Islet precursor cell (in vitro differentiated cells): ENCODE results near the gene MAN2C1.
"Not testable (repeated sequence)": the region's sequence is repeated elsewhere in the genome, so short reads cannot be mapped to it uniquely, and the experiment has no call there.

ENCODE experiments used
- DNase-seq: peaks from one replicate; pipeline ENCODE4 v3.0.0-alpha.2; 2018

MAN2C1 gene

DNA sequence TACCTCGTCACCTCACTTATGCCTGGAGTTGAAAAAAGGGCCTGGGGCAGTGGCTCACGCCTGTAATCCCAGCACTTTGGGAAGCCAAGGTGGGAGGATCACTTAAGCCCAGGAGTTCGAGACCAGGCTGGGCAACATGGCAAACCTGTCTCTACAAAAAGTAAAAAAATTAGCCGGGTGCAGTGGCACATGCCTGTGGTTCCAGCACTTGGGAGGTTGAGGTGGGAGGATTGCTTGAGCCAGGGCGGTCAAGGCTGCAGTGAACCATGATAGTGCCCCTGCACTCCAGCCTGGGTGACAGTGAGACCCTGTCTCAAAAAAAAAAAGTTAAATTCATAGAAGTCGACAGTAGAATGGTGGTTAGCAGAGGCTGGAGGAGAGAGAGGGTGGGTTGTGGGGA lies 26.2 kb downstream of the MAN2C1 start:
- peak; percentile 54 for DNase-seq

DNA sequence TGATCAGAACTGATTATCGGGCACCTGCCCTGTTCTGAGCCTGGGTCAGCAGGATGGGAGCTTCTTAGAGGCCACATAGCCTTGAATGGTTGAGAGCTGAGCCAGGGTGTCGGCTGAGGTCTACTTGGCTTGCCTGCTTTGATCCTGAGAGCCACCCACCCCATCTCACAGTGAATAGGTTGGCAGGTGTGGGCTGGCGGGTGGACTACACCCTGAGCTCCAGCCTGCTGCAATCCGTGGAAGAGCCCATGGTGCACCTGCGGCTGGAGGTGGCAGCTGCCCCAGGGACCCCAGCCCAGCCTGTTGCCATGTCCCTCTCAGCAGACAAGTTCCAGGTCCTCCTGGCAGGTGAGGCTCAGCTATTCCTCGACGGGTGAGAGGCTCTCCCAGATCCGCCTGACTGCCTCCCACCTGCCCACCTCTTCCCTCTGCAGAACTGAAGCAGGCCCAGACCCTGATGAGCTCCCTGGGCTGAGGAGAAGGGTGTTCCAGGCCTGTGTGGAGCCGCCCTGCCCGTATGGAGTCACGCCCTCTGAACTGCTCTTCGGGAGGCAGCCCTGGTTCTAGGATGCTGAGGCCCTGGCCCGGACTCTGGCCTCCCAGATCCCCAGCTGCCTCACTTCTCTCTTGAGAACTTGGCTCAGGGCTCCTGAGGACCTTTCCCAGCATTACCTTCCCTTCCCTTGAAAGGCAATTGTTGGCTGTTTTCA lies 28.7 kb downstream of the MAN2C1 start:
- DNase-seq: no peak

DNA sequence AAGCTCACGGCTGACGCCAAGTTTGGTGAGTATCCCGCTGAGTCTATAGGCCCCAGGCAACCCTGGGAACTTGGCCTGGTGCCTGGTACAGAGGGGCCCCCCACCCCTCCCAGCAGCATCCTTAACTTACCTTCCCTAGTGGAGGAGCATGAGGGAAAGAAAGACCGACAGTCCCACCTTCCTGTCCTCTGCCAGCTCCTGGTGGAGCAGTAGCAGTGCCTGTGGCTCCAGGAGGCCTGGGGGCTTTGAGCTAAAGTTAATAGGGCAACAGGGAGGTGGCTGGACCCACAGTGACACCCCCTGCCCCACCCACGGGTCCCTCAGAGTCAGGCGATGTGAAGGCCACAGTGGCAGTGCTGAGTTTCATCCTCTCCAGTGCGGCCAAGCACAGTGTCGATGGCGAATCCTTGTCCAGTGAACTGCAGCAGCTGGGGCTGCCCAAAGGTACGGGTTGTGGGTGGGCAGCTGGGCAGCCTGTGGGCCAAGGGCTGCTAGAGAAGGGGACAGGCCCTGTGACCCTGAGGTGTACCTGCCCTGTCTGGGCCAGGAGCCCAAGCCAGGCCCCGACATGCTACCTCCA lies 29.7 kb downstream of the MAN2C1 start:
- DNase-seq: no peak

DNA sequence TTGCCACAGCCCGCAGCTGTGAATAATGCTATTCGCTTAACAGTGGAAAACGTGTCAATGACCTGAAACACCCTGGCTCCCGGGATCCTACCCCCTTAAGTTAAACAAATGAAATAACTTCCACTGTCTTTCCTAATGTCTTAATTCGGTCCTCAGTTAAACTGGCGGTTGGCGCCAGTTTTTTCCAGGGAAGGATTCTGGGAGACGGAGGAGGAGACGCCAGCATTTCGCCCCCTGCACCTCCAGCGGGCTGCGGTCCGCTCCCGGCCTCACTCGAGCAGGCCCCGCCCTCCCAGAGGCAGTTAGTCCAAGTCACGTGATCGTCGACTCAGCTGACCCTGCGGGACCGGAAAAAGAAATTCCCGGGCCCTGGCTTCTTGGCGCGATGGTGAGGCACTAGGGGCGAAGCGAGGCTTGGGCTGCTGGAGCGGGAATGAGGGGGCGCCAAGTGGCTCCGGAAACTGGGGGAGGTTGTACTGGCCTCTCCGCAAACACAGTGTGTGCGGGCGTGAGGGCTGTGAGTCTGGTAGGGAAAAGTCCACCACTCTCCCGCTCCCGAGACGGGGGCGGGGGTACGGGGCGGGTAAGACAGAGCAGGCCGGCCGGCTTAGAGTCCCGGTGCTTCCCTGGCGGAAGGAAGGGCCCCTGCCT lies 32.6 kb downstream of the MAN2C1 start, which contains the start of gene COMMD4:
COMMD4 (plus strand) TSS at position 359 of the 651 bp plus-strand sequence; CDS start at position 386, 27 bp downstream.
- DNase-seq: peak; percentile 97

DNA sequence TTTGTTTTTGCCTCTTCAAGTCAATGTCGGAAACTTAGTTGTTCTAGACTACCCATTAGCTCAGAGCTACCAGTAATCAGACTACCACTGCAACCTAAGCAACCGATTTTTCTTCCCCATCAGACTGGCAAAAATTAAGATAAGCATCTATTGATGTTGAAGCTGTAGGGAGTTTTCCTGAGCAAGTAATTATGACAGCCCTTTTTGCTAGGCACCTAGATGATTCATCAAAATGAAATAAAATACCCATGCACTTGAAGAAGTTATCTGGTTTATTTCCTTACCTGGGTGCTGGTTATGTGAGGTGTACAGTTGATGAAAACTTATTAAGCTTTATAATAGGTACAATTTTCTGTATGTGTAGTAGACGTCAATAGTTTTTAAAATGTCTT lies 33.1 kb downstream of the MAN2C1 start:
- DNase-seq: no peak

DNA sequence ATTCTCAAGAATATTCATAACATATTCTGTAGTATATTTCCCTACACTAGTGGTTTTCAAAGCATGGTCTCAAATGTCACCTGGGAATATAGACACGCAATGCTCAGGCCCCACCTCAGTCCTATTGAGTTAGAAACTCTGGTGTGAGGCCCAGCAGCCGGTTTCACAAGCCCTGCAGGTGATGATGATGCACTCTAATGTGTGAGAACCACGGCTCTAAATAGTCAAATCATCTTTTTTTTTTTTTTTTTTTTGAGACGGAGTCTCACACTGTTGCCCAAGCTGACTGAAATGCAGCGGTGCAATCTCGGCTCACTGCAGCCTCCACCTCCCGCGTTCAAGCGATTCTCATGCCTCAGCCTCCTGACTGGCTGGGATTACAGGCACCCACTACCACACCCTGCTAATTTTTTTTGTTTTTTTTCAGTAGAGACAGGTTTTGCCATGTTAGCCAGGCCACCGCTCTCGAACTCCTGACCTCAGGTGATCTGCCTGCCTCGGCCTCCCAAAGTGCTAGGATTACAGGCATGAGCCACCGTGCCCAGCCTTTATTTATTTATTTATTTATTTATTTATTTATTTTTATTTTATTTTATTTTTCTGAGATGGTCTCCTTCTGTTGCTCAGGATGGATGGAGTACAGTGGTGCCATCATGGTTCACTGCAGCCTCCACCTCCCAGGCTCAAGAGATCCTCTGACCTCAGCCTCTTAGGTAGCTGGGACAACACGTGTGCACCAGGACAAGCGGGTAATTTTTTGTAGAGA lies 34.6 kb downstream of the MAN2C1 start:
- not testable (repeated sequence) for DNase-seq

DNA sequence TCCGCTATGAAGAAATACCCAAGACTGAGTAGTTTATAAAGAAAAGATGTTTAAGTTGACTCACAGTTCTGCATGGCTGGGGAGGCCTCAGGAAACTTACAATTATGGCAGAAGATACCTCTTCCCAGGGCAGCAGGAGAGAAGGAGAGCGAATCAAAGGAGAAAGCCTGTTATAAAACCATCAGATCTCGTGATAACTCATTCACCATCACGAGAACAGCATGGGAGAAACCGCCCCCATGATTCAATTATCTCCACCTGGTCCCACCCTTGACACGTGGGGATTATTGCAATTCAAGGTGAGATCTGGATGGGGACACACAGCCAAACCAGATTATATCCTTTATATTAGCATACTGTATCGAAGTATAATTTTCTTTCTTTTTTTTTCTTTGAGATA lies 36.3 kb downstream of the MAN2C1 start:
- not testable (repeated sequence) for DNase-seq

DNA sequence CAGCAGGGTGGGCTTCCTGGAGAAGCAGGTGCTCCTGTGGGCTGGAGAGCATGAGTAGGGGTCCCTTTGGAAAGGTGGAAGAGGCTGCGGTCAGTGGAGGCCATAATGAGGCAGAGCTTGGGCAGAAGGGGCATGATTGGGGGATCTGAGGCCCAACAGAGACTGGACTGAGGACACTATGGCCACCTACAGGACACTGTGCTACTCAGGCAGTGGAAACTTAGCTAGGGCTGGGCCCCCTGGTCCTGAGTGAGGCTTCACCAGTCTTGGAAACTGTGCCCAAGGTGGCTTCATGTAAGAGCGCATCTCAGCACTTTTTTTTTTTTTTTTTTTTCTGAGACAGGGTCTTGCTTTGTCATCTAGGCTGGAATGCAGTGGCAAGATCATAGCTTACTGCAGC lies 38.8 kb downstream of the MAN2C1 start:
- no peak for DNase-seq

DNA sequence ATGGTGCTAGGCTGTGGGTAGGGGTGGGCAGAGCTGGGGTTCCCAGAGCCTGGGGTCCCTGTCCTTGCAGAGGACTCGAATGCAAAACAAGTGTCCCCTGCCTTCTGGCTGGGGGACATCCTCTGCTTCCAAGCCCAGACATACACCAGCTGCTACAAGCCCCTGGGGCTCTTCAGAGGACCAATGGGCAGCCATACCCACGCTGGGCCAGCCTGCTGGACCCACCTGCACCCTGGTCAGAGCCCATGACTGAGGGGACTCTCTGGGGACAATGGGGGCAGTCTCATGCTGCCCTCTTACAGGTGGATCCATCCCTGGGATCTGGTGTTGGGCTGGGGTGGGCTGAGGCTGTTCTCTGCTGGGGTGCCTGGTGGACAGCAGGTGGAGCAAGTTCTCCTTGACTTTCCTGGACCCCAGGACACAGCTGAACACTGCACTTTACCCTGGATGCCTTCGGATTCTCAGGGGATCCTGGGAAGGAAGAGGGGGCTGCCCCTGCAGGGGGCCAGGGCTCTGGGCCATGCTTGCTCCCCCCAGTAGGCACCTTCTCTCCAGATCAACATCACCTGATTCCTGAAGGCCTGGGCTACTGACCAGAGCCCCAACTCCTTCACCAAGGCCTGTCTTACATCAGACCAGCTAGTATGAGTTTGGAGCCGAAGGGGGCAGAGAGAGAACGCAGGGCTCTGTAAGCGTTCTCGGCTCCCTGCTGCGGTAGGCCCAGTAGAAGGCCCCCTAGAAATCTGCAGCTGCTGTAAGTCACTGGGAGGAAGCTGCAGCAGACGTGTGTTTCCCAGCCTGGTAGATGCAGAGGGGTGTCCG lies 39.7 kb downstream of the MAN2C1 start:
- no peak for DNase-seq

DNA sequence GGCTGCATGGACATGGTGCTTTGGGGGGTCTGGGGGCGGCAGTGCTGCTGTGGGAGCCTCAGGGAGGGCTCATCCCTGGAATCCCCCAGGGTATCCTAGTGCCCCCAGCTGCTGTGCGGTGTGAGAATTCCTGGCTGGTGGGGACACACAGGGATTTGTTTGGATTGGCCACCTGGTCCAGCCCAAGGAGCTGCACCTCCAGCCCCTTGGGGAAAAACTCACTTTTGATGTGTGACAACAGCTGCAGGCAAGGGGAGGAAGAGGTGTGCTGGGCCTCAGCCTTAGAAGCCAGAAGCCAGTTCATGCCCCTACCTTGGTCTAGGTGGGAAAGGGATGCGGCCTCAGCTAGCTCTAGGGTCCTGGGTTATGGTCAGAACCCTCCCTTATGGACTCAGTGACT lies 40.9 kb downstream of the MAN2C1 start:
- no peak for DNase-seq

DNA sequence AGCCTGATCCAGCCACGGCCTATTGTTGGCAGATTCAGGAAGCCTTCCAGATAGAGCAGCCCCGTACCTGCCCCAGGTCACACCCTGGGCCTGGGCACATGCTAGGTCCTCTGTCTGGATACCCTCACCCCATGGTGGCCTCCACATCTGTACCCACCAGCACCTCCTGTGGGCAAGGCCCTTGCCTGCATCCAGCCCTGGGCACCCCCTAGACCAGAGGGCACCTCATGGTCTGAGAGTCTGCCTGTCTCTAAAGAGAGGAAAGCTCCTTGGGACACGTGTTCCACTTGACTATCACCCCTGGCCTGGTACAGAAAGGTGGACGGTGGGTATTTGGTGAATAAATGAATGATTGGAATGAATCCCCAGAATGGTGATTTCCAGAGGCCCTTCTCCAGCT lies 41.4 kb downstream of the MAN2C1 start:
- no peak for DNase-seq

DNA sequence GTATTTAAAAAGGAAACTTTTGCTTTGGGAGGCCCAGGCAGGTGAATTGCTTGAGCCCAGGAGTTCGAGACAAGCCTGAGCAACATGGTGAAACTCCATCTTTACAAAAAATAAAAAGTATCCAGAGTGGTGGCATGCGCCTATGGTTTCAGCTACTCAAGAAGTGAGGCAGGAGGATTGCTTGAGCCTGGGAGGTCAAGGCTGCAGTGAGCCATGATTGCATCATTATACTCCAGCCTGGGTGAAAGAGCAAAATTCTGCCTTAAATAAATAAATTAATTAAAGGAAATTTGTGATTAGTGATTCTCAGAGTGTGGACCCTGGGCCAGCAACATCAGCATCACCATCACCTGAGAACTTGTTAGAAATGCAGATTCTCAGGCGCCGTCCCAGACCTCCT lies 42.5 kb downstream of the MAN2C1 start:
- DNase-seq: no peak

DNA sequence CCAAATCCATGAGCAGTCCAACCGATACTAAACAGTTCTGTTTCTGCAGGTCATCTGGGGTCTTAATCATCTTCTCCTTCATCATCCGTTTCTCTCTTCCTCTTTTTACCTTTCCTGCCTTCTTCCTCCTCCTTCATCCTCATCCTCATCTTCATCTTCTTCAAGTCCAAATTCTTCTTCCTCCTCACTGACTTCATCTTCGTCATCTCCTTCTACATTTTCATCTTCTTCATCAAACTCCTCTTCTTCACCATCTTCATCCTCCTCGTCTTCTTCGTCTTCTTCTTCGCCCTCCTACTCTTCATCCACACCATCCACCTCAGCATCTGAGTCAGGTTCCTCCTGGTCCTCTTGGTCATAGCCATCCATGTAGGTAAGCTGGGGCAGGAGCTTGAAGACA lies 46.7 kb downstream of the MAN2C1 start:
- no peak for DNase-seq

DNA sequence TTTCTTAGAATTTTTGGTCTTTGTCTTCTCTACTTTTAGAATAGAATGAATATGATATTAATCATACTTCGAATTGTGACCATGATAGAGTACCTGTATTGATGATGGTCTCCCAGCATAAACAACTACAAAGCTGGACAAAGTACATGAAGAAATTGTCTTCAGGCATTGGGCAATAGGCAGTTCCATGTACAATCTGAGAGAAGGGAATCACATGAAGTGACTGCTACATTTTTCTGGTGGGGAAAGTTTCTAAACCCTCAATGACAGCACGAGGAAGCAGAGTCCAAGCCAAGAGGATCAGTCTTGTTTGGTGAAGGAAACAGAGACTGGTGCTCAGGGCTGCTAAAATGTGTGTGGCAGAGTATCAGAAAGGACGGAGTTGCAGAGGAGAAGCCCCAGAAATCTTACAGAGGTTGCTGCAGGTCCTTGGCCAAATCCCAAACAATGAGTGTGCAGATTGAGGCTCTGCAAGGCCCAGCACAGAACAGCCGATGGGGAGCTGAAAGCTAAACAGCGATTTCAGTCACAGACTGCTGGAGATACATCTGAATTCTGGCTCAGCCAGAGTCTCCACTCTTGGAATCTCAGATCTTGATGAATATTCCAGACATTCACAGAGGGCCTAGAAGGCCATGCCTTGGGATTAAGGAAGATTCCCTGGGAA lies 49.0 kb downstream of the MAN2C1 start:
- DNase-seq: not testable (repeated sequence)

DNA sequence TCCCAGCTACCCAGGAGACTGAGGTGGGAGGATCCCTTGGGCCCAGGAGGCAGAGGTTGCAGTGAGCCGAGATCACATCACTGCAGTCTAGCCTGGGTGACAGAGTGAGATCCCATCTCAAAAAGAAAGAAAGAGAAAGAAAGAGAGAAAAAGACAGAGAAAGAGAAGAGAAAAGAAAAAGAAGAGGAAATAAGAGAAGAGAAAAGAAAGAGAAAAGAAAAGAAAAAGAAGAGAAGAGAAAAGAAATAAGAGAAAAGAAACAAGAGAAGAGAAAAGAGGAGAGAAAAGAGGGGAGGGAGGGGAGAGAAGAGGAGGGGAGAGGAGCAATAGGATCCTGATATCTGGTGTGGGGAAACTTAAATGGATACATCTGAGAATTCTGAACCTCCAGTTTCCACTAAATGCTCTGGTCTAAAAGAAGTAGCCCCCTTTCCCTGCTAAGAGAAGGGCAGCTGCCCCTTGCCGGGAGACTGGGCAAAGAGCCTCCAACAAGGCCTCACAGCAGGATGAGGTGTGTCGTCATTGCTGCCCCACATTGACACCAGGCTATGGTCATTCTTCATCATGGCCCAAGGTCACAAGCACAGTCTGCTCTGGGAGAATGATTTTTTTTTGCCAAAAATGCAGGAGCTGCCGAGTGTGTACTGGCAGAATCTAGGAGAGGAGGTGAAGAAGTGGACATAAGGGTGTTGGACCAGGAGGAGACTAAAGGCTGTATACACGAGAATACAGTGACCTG lies 53.7 kb downstream of the MAN2C1 start:
- DNase-seq: no peak

DNA sequence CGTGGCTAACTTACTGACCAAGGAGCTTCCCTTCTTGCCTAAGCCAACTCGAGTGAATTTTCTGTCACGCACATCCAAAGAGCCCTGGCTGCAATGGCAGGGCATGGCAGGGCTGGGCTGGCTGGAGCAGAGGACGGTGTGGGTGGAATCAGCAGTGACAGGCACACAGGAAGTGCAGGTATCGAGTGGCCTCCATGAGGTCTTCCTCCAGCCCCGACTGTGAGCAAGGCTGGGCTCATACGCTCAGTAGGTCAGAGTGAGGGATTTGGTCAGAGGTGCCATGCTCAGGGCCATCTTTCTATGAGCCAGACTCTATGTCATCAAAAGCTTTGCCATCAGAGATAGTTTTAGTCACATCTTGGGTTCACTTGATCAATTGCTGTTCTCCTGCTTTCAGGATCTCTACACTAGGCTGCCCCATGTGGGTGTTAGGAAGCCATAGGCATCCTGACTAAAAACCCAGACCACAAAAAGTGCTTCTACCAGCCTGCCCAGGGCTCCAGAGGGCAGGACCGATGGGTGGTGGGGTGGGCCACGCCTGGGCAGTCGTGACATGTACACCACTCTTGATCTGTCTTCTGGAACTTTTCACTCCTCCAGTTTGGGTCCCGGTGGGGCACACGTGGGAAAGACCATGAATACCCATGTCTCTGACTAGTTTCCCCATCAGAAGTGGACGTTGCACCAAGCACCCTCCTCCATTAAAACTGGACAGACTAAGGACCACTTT lies 55.1 kb downstream of the MAN2C1 start:
- no peak for DNase-seq

DNA sequence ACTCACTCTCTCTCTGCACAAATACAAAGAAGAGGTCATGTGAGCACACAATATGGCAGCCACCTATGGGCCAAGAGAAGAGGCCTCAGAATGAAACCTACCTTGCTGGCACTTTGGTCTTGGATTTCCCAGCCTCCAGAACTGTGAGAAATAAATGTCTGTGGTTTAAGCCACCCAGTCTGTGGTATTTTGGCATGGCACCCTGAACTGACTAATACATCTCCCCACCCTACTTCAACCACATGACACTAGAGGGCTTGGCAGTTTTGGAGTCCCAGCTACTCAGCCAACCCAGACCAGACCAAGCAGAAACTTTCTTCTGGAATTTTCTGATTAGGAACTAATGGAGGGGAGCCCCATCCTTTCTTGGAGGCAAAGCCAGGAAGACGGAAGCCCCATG lies 55.9 kb downstream of the MAN2C1 start:
- DNase-seq: not testable (repeated sequence)

DNA sequence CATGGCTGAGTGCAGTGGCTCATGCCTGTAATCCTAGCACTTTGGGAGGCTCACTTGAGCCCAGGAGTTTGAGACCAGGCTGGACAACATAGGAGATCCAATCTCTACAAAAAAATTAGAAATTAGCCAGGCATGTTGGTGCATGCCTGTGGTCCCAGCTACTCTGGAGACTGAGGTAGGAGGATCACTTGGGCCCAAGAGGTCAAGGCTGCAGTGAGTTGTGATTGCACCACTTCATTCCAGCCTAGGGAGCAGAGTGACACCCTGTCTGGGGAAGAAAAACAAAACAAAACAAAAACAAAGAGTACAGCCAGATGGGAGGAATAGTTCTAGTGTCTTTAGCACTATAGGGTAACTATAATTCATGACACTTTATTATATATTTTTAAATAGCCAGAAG lies 58.7 kb downstream of the MAN2C1 start:
- DNase-seq: no peak

DNA sequence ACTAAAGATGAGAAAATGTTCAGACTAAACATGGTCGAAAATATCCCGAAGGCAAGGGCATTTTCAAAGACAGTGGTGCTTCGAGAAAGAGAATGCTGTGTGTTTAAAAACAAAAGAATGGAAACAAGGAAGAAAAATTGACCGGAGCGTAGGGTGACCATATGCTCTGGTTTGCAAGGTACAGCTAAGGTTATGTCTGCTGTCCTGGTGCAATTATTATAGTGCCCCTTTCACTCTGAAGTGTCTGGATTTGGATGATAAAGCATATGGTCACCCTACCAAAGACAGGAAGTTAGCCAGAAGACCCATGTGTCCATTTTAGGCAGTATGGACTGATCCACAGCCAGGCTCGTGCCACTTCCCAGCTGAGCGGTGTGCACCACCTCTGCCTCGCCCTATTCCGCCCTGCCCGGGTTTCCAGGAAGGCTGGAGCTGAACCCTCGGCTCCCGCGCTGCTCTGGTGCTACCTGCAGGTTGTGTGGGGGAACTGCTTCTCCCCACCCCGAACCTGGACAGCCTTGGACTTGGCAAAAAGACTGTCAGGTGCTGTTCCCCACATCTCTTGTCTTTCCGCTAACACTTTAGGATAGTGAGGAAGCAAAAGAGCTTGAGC lies 60.5 kb downstream of the MAN2C1 start:
- DNase-seq: peak; percentile 85

DNA sequence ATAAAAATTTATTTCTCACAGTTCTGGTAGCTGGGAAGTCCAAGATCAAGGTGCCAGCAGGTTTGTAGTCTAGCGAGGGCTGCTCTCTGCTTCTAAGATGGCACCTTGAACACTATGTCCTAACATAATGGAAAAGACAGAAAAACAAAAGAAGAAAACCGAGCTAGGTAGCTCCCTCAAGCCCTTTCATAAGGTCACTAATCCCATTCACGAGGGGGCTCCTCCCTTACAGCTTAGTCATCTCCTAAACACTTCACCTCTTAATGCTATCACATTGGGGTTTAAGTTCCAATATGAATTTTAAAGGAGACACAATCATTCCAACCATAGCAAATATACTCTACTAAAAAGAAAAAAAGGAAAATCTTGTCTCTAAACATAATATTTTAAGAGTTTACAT lies 62.2 kb downstream of the MAN2C1 start:
- no peak for DNase-seq
